ENCODE data around the gene GALK1.

- no peak for TF ChIP-seq CTCF (IDR thresholded peaks at IDR 0.05; ENCODE audit: low read depth, low read length)
- TF ChIP-seq EZH2phosphoT487 (IDR thresholded peaks at IDR 0.05; ENCODE audit: low read depth), result no peak
Observed at GRCh38 chr17:75783803-75784472, 18.9 kb upstream of the GALK1 start.

Data from OCI-LY3 (cell line).